ENCODE measurements around the gene TOMM40. TPM values are rescaled to one million over a fixed set of nuclear protein-coding genes. Genes with fewer than 3 reads are reported as not detected.
"Not testable (repeated sequence)": the region's sequence is repeated elsewhere in the genome, so short reads cannot be mapped to it uniquely, and the experiment has no call there.

The TOMM40 gene
- total RNA-seq, 2 experiments from 2014 or later: 50.3 to 53.5 TPM

DNA sequence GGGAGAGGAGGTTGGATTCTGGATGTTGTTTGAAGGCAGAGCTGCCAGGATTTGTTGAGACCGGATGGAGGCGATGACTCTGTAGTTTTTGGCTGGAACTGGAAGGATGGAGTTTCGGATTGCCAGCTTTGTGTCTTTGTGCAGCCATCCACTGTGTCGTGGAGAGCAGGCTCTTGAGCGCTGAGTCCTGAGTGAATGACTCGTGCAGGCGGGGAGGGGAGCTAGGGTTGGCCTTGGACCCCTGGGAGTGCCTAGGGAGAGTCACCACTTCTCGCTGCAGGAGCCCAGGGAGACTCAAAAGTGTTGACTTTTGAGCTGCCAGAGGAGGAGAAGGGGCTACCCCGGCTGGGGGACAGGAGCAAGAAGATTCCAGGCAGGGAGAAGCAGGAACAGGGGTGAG, 3.9 kb downstream of the TOMM40 start:
- no peak for DNase-seq
- Mint-ChIP-seq H3K27me3 (no peaks in the 10 kb centered on the region), H3K4me1 (peaks cover 23% of the 10 kb centered on the region), H3K4me3 (no peak overlapping the region), H3K36me3 (peaks cover 17% of the 10 kb centered on the region), H3K9me3 (no peaks in the 10 kb centered on the region), H3K27ac (peak overlapping the region; percentile 57)
- POLR2A ChIA-PET: no interaction called here
- ATAC-seq (ENCODE audit: low read depth): no peak

DNA sequence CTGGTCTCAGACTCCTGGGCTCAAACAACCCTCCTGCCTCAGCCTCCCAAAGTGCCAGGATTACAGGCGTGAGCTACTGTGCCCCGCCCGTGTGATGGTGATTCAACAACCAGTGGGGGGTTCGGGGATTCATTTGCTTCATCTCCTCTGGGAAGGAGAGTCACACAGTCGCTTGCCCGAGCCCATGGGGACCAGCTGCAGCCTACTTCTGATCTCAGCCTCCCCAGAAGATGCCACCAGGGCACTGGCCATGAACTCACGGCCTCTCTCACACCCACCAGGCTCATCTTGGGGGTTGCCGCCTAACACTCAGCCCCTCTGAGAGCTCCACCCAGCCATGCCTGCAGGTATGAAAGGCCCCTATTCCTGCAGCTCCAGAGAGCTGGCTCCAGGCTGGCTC, 6.8 kb downstream of the TOMM40 start:
- no peaks in the 10 kb centered on the region for H3K27me3 Mint-ChIP-seq
- POLR2A ChIA-PET: no interaction called here
- ATAC-seq (ENCODE audit: low read depth) (no peak), DNase-seq (no peak)
- H3K4me1 Mint-ChIP-seq: peaks cover 8% of the 10 kb centered on the region
- peaks cover 15% of the 10 kb centered on the region for H3K36me3 Mint-ChIP-seq
- no peak overlapping the region for H3K27ac Mint-ChIP-seq
- H3K4me3 Mint-ChIP-seq: no peak overlapping the region
- H3K9me3 Mint-ChIP-seq: no peaks in the 10 kb centered on the region

DNA sequence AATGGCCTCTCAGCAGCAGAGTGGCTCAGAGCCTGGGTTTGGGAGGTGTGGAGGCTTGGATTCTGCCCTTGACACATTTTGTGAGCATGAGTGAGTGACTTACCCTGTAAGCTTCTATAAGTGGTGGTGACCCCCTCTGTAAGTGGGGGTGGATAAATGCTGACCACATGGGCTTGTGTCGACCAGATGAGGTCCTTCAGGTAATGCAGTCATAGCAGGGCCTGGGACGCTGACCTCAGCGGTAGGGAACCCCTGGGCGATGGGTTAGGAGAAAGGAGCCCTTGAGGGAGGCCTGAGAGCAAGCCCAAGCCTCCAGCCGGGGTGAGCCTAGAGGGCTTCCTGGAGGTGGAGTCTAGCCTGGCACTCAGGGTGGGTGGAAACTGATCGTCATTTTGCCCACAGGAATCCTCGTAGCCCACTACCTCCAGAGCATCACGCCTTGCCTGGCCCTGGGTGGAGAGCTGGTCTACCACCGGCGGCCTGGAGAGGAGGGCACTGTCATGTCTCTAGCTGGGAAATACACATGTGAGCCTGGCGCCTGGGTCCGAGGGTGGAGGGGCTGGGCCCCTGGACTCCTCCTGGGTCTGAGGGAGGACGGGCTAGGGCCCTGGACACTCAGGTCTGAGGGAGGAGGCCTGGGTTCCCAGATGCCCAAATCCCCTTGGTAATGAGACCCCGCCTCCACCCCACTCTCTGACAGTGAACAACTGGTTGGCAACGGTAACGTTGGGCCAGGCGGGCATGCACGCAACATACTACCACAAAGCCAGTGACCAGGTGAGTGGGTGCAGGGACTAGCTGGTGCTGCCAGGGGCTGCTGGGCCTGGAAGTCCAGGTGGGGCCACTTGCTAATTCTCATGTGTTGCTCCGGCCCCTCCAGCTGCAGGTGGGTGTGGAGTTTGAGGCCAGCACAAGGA, 9.5 kb downstream of the TOMM40 start:
- Mint-ChIP-seq H3K4me1 (no peaks in the 10 kb centered on the region), H3K27me3 (peaks cover 6% of the 10 kb centered on the region), H3K27ac (no peak overlapping the region), H3K36me3 (peaks cover 10% of the 10 kb centered on the region), H3K9me3 (no peaks in the 10 kb centered on the region), H3K4me3 (no peak overlapping the region)
- DNase-seq: no peak
- POLR2A ChIA-PET: interaction anchor here (0.6 kb wide), 1 partner anchor 9 kb away, joined by 4 read pairs; no protein-coding TSS in a partner anchor
- ATAC-seq (ENCODE audit: low read depth): no peak

DNA sequence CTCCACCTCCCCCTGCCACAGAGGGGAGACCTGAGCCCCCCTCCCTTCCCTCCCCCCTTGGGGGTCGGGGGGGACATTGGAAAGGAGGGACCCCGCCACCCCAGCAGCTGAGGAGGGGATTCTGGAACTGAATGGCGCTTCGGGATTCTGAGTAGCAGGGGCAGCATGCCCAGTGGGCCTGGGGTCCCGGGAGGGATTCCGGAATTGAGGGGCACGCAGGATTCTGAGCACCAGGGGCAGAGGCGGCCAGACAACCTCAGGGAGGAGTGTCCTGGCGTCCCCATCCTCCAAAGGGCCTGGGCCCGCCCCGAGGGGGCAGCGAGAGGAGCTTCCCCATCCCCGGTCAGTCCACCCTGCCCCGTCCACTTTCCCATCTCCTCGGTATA, 12.2 kb downstream of the TOMM40 start:
- Mint-ChIP-seq H3K27me3 (peaks cover 21% of the 10 kb centered on the region), H3K36me3 (peaks cover 3% of the 10 kb centered on the region), H3K4me1 (peaks cover 5% of the 10 kb centered on the region), H3K9me3 (no peaks in the 10 kb centered on the region), H3K27ac (no peak overlapping the region), H3K4me3 (no peak overlapping the region)
- POLR2A ChIA-PET: no interaction called here
- DNase-seq (no peak), ATAC-seq (ENCODE audit: low read depth) (no peak)

DNA sequence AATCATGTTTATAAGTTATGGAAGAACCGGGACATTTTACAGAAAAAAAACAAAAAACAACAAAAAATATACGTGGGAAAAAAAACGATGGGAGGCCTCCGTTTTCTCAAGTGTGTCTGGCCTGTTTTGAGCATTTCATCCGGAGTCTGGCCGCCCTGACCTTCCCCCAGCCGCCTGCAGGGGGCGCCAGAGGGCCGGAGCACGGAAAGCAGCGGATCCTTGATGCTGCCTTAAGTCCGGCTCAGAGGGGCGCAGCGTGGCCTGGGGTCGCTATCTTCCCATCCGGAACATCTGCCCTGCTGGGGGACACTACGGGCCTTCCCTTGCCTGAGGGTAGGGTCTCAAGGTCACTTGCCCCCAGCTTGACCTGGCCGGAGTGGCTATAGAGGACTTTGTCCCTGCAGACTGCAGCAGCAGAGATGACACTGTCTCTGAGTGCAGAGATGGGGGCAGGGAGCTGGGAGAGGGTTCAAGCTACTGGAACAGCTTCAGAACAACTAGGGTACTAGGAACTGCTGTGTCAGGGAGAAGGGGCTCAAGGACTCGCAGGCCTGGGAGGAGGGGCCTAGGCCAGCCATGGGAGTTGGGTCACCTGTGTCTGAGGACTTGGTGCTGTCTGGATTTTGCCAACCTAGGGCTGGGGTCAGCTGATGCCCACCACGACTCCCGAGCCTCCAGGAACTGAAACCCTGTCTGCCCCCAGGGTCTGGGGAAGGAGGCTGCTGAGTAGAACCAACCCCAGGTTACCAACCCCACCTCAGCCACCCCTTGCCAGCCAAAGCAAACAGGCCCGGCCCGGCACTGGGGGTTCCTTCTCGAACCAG, 12.8 kb downstream of the TOMM40 start:
- POLR2A ChIA-PET: no interaction called here
- ATAC-seq (ENCODE audit: low read depth): peak; percentile 65
- DNase-seq: peak; percentile 91
- H3K4me3 Mint-ChIP-seq: no peak overlapping the region
- H3K36me3 Mint-ChIP-seq: peaks cover 2% of the 10 kb centered on the region
- no peak overlapping the region for H3K27ac Mint-ChIP-seq
- H3K9me3 Mint-ChIP-seq: no peaks in the 10 kb centered on the region
- peaks cover 21% of the 10 kb centered on the region for H3K27me3 Mint-ChIP-seq
- peaks cover 5% of the 10 kb centered on the region for H3K4me1 Mint-ChIP-seq

DNA sequence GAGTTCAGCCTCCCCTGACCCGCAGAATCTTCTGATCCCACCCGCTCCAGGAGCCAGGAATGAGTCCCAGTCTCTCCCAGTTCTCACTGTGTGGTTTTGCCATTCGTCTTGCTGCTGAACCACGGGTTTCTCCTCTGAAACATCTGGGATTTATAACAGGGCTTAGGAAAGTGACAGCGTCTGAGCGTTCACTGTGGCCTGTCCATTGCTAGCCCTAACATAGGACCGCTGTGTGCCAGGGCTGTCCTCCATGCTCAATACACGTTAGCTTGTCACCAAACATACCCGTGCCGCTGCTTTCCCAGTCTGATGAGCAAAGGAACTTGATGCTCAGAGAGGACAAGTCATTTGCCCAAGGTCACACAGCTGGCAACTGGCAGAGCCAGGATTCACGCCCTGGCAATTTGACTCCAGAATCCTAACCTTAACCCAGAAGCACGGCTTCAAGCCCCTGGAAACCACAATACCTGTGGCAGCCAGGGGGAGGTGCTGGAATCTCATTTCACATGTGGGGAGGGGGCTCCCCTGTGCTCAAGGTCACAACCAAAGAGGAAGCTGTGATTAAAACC, 13.5 kb downstream of the TOMM40 start:
- peaks cover 5% of the 10 kb centered on the region for H3K4me1 Mint-ChIP-seq
- POLR2A ChIA-PET: no interaction called here

DNA sequence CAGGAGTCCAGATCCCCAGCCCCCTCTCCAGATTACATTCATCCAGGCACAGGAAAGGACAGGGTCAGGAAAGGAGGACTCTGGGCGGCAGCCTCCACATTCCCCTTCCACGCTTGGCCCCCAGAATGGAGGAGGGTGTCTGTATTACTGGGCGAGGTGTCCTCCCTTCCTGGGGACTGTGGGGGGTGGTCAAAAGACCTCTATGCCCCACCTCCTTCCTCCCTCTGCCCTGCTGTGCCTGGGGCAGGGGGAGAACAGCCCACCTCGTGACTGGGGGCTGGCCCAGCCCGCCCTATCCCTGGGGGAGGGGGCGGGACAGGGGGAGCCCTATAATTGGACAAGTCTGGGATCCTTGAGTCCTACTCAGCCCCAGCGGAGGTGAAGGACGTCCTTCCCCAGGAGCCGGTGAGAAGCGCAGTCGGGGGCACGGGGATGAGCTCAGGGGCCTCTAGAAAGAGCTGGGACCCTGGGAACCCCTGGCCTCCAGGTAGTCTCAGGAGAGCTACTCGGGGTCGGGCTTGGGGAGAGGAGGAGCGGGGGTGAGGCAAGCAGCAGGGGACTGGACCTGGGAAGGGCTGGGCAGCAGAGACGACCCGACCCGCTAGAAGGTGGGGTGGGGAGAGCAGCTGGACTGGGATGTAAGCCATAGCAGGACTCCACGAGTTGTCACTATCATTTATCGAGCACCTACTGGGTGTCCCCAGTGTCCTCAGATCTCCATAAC, 14.5 kb downstream of the TOMM40 start, which contains the start of gene APOE:
APOE (plus strand) TSS at position 360 of the 724 bp plus-strand sequence. CDS start 829 bp downstream, outside the sequence.
- POLR2A ChIA-PET: interaction anchor here (0.6 kb wide), 1 partner anchor 49 kb away, joined by 3 read pairs; no protein-coding TSS in a partner anchor
- peaks cover 5% of the 10 kb centered on the region for H3K4me1 Mint-ChIP-seq
- peaks cover 2% of the 10 kb centered on the region for H3K36me3 Mint-ChIP-seq
- no peaks in the 10 kb centered on the region for H3K9me3 Mint-ChIP-seq
- ATAC-seq (ENCODE audit: low read depth) (no peak), DNase-seq (no peak)
- H3K27me3 Mint-ChIP-seq: peaks cover 23% of the 10 kb centered on the region
- peak within 1 kb of the TSS; percentile 34 for H3K27ac Mint-ChIP-seq
- peak within 1 kb of the TSS; percentile 33 for H3K4me3 Mint-ChIP-seq

More for the DNA sequence above, 13.5 kb downstream of the TOMM40 start:
- no peak for ATAC-seq (ENCODE audit: low read depth)
- no peak overlapping the region for H3K4me3 Mint-ChIP-seq
- H3K9me3 Mint-ChIP-seq: no peaks in the 10 kb centered on the region
- no peak overlapping the region for H3K27ac Mint-ChIP-seq
- peaks cover 2% of the 10 kb centered on the region for H3K36me3 Mint-ChIP-seq
- no peak for DNase-seq
- peaks cover 21% of the 10 kb centered on the region for H3K27me3 Mint-ChIP-seq

DNA sequence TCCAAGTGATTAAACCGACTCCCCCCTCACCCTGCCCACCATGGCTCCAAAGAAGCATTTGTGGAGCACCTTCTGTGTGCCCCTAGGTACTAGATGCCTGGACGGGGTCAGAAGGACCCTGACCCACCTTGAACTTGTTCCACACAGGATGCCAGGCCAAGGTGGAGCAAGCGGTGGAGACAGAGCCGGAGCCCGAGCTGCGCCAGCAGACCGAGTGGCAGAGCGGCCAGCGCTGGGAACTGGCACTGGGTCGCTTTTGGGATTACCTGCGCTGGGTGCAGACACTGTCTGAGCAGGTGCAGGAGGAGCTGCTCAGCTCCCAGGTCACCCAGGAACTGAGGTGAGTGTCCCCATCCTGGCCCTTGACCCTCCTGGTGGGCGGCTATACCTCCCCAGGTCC, 16.6 kb downstream of the TOMM40 start:
- POLR2A ChIA-PET: interaction anchor here (1.1 kb wide), 1 partner anchor 47 kb away, joined by 3 read pairs; no protein-coding TSS in a partner anchor
- H3K4me1 Mint-ChIP-seq: peaks cover 5% of the 10 kb centered on the region
- peaks cover 2% of the 10 kb centered on the region for H3K36me3 Mint-ChIP-seq
- DNase-seq (no peak), ATAC-seq (ENCODE audit: low read depth) (no peak)
- no peak overlapping the region for H3K4me3 Mint-ChIP-seq
- no peak overlapping the region for H3K27ac Mint-ChIP-seq
- H3K9me3 Mint-ChIP-seq: no peaks in the 10 kb centered on the region
- peaks cover 29% of the 10 kb centered on the region for H3K27me3 Mint-ChIP-seq

DNA sequence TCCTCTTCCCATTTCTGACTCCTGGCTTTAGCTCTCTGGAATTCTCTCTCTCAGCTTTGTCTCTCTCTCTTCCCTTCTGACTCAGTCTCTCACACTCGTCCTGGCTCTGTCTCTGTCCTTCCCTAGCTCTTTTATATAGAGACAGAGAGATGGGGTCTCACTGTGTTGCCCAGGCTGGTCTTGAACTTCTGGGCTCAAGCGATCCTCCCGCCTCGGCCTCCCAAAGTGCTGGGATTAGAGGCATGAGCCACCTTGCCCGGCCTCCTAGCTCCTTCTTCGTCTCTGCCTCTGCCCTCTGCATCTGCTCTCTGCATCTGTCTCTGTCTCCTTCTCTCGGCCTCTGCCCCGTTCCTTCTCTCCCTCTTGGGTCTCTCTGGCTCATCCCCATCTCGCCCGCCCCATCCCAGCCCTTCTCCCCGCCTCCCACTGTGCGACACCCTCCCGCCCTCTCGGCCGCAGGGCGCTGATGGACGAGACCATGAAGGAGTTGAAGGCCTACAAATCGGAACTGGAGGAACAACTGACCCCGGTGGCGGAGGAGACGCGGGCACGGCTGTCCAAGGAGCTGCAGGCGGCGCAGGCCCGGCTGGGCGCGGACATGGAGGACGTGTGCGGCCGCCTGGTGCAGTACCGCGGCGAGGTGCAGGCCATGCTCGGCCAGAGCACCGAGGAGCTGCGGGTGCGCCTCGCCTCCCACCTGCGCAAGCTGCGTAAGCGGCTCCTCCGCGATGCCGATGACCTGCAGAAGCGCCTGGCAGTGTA, 17.2 kb downstream of the TOMM40 start:
- DNase-seq (no peak), ATAC-seq (ENCODE audit: low read depth) (no peak)
- H3K27ac Mint-ChIP-seq: no peak overlapping the region
- no peak overlapping the region for H3K4me3 Mint-ChIP-seq
- no peaks in the 10 kb centered on the region for H3K9me3 Mint-ChIP-seq
- H3K27me3 Mint-ChIP-seq: peaks cover 36% of the 10 kb centered on the region
- POLR2A ChIA-PET: interaction anchor here (1.1 kb wide), 1 partner anchor 46 kb away, joined by 3 read pairs; no protein-coding TSS in a partner anchor
- H3K36me3 Mint-ChIP-seq: peaks cover 2% of the 10 kb centered on the region
- peaks cover 5% of the 10 kb centered on the region for H3K4me1 Mint-ChIP-seq

DNA sequence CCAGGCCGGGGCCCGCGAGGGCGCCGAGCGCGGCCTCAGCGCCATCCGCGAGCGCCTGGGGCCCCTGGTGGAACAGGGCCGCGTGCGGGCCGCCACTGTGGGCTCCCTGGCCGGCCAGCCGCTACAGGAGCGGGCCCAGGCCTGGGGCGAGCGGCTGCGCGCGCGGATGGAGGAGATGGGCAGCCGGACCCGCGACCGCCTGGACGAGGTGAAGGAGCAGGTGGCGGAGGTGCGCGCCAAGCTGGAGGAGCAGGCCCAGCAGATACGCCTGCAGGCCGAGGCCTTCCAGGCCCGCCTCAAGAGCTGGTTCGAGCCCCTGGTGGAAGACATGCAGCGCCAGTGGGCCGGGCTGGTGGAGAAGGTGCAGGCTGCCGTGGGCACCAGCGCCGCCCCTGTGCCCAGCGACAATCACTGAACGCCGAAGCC, 17.8 kb downstream of the TOMM40 start:
- Mint-ChIP-seq H3K4me1 (peaks cover 5% of the 10 kb centered on the region), H3K4me3 (no peak overlapping the region), H3K9me3 (no peaks in the 10 kb centered on the region), H3K27me3 (peaks cover 40% of the 10 kb centered on the region), H3K36me3 (no peaks in the 10 kb centered on the region), H3K27ac (no peak overlapping the region)
- DNase-seq (no peak), ATAC-seq (ENCODE audit: low read depth) (no peak)
- POLR2A ChIA-PET: no interaction called here

DNA sequence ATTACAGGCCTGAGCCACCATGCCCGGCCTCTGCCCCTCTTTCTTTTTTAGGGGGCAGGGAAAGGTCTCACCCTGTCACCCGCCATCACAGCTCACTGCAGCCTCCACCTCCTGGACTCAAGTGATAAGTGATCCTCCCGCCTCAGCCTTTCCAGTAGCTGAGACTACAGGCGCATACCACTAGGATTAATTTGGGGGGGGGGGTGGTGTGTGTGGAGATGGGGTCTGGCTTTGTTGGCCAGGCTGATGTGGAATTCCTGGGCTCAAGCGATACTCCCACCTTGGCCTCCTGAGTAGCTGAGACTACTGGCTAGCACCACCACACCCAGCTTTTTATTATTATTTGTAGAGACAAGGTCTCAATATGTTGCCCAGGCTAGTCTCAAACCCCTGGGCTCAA, 18.7 kb downstream of the TOMM40 start:
- H3K9me3 Mint-ChIP-seq: no peaks in the 10 kb centered on the region
- H3K27ac Mint-ChIP-seq: no peak overlapping the region
- no peak for DNase-seq
- no peak overlapping the region for H3K4me3 Mint-ChIP-seq
- no peak for ATAC-seq (ENCODE audit: low read depth)
- H3K4me1 Mint-ChIP-seq: peaks cover 12% of the 10 kb centered on the region
- no peaks in the 10 kb centered on the region for H3K36me3 Mint-ChIP-seq
- POLR2A ChIA-PET: interaction anchor here (0.7 kb wide), 1 partner anchor 9 kb away, joined by 4 read pairs; no protein-coding TSS in a partner anchor
- peaks cover 47% of the 10 kb centered on the region for H3K27me3 Mint-ChIP-seq

DNA sequence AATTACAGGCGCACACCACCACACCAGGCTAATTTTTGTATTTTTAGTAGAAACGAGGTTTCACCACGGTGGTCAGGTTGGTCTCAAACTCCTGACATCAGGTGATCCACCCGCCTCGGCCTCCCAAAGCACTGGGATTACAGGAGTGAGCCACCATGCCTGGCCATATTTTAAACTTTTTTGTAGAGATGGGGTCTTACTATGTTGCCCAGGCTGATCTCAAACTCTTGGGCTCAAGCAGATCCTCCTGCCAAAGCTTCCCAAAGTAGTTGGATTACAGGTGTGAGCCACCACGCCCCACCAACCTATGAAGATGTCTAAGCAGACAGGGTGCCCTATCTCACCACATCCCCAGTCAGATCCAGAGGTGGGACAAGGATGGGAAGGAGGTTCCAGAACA, 20.8 kb downstream of the TOMM40 start:
- H3K4me1 Mint-ChIP-seq; ATAC-seq (ENCODE audit: low read depth); POLR2A ChIA-PET; H3K36me3 Mint-ChIP-seq; H3K27ac Mint-ChIP-seq; DNase-seq; H3K9me3 Mint-ChIP-seq; H3K4me3 Mint-ChIP-seq: not testable (repeated sequence)
- peaks cover 31% of the 10 kb centered on the region for H3K27me3 Mint-ChIP-seq

All from activated naive CD8-positive, alpha-beta T cell treated with anti-CD3 and anti-CD28 coated beads, Interleukin-2, amount 10 ng/mL, durations not matched to agents 7 days and 5 days (primary cell).